Tibial nerve (tissue), 3 donors: ENCODE data around the gene RHEB.

Source experiments
- POLR2A ChIP-seq, 2 donors: fragments of 450-650 bp; IDR thresholded peaks; one replicate each; pipeline ENCODE4 v1.6.1; 2017; ENCODE audit warnings: antibody characterized with exemption in 2 of 2, mild to moderate bottlenecking in 2 of 2, moderate library complexity in 2 of 2
- TF ChIP-seq, protein P1 (sequence below), 5 experiments: fragments of 200-600 bp in 3 of 5; fragments of 450-650 bp in 2 of 5; sonication (generic) in 3 of 5; IDR thresholded peaks; one replicate each; pipeline ENCODE4 v1.5.1; 2016 to 2019; ENCODE audit warnings: antibody characterized with exemption in 5 of 5, mild to moderate bottlenecking in 3 of 5, moderate library complexity in 2 of 5

- TF ChIP-seq, protein P1, sequence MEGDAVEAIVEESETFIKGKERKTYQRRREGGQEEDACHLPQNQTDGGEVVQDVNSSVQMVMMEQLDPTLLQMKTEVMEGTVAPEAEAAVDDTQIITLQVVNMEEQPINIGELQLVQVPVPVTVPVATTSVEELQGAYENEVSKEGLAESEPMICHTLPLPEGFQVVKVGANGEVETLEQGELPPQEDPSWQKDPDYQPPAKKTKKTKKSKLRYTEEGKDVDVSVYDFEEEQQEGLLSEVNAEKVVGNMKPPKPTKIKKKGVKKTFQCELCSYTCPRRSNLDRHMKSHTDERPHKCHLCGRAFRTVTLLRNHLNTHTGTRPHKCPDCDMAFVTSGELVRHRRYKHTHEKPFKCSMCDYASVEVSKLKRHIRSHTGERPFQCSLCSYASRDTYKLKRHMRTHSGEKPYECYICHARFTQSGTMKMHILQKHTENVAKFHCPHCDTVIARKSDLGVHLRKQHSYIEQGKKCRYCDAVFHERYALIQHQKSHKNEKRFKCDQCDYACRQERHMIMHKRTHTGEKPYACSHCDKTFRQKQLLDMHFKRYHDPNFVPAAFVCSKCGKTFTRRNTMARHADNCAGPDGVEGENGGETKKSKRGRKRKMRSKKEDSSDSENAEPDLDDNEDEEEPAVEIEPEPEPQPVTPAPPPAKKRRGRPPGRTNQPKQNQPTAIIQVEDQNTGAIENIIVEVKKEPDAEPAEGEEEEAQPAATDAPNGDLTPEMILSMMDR (IDR thresholded peaks at IDR 0.05) = no peak
- no peak for TF ChIP-seq POLR2A (IDR thresholded peaks at IDR 0.05)
Observed at GRCh38 chr7:151513133-151513532, 6.6 kb downstream of the RHEB start.
